ENCODE measurements around the gene FBLIM1.
"Not testable (repeated sequence)": the region's sequence is repeated elsewhere in the genome, so short reads cannot be mapped to it uniquely, and the experiment has no call there.

FBLIM1 gene

DNA sequence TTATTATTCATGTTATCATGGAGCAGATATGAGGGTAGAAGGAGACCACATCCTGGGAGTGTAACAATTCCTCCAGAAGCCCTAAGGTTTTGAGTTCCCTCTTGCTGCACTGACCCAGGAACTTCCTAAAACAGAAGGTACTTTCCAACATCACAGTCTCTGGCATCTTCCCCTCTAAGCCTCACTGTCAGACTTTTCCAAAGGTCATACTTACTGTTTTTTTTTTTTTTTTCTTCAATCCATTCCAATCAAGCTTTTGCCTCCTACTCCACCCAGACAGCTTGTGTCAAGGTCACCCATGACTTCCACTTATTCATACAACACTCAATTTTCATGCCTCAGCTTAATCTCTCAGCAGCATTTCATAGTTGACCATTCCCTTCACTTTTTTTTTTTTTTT, 67.2 kb downstream of the FBLIM1 start:
- no peak for FAIRE-seq

DNA sequence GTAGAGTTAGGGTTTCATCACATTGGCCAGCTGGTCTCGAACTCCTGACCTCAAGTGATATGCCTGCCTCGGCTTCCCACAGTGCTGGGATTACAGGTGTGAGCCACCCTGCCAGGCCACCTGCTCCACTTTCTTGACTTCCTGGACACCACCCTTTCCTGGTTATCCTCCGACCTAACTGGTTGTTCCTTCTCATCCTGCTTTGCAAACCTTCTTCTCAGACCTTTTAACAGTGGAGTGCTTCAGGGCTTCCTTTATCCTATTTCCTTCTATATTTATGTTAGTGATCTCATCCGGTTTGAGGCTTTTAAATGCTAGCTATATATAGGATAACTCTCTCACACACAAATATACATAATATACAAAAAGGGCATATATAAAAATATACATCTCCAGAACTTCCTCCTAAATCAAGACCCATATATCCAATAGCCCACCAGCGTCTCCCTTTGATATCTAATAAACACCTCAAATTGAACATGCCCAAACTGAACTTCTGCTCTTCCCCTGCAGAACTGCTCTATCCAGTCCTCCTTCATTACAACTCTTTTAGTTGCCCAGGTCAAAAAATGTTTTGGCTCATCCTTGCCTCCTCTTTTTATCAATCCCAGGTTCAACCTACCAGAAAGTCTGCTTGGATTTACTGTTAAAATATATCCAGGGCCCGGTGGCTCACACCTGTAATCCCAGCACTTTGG, 68.4 kb downstream of the FBLIM1 start:
- no peak for FAIRE-seq

DNA sequence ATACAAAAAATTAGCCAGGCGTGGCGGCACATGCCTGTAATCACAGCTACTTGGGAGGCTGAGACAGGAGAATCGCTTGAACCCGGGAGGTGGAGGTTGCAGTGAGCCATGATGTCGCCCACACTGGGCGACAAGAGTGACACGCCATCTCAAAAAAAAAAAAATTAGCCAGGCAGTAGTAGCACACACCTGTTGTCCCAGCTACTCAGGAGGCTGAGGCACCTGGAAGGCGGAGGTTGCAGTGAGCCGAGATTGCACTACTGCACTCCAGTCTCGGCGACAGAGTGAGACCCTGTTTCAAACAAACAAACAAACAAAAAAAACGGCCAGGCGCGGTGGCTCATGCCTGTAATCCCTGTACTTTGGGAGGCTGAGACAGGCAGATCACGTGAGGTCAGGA, 69.0 kb downstream of the FBLIM1 start:
- not testable (repeated sequence) for FAIRE-seq

DNA sequence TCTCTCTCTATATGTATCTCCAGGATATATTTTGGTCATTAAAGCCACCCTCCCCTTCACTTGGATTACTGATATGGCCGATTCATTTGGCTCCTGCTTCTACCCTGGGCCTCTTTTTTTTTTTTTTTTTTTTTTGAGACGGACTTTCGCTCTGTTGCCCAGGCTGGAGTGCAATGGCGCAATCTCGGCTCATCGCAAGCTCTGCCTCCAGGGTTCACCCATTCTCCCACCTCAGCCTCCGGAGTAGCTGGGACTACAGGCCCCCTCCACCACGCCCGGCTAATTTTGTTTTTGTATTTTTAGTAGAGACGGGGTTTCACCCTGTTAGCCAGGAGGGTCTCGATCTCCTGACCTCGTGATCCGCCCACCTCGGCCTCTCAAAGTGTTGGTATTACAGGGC, 70.3 kb downstream of the FBLIM1 start:
- FAIRE-seq, result not testable (repeated sequence)

DNA sequence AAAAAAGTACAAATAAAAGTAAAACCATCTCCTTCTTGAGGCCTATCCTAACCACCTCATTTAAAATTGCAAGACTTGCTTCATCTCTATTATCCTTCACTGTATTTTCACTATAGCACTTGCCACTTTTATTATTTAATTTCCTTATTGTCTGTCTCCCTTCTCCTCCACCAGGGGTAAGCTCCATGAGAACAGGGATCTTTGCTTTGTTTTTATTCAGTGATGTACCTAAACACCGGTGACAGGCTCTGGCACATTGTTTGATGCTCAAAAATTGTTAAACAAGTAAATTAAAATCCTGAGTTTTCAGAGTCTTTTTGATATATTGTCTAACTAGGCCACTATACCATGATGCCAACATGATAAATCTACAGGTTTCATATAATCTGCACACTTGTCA, 71.7 kb downstream of the FBLIM1 start:
- no peak for FAIRE-seq

DNA sequence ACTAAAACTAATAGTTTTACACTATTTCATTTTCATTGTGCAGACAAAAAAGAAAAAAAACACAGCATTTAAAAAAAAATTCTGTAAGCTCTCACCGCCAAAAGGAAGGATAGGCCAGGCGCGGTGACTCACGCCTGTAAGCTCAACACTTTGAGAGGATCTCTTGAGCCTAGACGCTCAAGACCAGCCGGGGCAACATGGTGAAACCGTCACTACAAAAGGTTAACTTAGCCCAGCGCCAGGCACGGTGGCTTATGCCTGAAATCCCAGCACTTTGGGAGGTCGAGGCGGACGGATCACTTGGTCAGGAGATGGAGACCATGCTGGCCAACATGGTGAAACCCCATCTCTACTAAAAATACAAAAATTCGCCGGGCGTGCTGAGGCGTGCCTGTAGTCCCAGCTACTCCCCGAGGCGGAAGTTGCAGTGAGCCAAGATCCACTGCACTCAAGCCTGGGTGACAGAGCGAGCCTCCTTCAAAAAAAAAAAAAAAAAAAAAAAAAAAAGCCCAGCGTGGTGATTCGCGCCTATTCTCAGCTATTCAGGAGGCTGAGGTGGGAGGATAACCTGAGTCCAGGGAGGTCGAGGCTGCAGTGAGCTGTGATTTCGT, 74.6 kb downstream of the FBLIM1 start:
- FAIRE-seq, result no peak

DNA sequence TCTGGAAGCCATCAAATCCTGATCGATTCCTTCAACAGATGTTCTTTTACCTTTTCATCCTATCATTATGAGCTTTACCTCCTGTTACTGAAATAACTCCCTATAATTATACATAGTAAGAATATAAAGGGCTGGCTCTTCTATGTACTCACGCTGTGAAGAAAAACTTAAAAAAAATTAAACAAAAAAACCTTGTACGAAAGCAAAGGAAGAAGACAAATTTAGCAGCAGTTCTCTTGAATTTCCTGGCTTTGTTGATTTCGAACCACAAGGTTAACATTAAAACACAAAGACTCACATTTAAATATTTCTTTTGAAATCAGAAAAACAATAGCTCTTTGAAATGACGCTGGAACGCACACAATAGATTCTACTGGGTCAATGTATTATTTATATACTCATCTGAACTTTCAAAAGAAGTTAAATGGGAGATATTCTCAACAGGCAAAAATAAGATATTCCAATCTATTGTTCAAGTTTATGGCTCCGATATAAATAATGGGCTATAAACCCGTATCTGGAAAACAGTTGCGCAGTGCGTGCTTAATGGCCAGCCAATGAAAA, 75.3 kb downstream of the FBLIM1 start:
- peak; percentile 62 for FAIRE-seq

DNA sequence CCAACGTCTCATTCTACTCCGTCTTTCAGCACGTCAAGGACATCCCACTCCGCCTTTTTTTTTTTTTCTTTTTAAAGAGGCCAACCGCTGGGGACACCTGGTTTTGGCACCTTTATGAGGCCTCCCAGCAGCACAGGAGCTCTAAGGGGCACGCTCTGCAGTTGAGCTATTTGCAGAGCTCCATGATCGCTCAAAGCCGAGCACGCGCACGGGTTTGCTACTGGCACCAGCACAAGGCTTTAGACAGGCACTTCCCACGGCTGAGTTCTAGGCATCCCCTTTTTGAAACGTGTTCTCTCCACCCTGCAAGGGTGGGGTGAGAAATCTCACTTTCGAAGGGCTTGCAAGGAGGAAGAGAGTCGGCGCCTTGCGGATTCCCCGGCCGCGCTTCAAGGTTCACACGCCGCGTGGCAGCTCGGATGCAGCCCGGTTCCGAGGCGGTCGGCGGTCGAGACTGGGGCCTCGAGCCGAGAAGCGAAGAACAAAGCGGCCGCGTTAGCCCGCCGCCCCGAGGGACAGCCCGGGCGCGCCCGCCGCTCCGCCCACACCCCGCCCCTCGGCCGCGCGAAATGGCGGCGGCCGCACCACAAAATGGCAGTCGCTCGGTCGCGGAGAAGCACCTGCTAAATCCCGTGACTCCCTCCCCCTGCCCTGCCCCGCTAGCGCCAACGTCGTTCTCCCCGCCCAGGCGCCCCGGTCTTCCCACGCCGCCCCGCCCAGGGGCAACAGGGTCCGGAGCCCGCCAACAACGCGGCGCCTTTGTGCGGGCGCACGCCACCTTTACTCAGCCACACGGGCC, 76.0 kb downstream of the FBLIM1 start:
- no peak for FAIRE-seq

DNA sequence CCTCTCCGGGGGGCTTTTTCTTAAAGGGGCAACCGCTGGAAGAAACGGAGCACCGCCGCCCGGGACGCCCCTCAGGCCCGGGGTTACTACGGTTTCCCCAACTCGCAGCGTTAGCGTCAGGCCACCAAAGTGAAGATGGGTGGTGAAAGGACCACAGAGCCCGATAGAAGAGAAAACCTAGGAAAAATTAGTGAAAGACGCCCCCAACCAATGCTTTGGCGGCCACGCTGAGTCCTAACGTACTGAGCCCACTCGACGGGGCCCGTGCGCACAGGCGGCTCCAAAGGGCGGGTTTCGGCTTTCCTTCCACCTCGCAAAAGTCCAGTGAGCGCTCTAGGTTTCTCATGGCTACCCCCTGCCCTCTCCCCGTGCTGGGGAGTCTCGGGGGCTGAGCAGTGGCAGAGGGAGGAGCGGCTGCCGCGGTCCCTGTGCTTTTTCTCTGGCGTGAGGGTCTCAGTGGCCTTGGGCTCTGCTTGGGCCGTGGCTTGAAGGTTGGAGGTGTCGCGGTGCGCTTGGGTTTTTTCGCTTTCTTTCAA, 76.7 kb downstream of the FBLIM1 start:
- no peak for FAIRE-seq

DNA sequence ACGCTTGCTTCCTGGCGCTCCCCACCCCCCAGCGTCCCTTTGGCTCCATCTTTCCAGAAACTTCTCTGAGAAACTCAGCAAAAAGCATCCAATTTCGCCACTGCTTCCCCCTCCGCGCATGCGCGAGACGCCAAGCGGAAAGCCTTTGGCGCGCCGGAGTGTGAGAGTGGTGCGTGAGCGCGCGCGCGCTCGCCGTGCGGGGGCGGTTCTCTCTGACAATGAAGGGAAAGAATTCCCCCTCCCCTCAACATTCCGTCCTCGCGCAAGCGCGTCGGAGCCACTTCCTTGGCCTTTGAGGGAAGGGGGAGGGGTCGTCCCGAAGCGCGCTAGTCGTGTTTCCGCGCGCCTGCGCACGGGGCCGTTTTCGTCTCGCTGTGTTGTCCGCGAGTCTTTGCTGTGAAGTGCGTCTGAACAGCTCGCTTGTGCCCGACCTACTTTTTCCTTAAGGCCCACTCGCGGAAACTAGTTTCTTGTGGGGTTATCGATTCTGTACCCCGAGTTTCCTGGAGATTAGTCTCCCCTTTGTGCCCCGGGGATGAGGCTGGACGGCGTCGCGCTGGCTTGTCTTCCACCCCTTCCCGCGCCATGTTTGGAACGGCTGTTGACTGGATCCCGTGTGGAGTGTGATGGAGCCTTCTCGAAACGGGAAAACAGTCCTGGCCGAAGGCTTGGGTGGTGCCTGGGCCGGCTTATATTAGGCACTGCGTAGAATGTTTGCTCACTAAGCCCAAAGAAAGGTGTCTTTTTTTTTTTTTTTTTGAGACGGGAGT, 77.3 kb downstream of the FBLIM1 start:
- FAIRE-seq, result peak; percentile 86

Data from TTC549 (cell line).